MM.1S (cell line): ENCODE measurements around the gene CD82.

Experiments used
- EZH2 ChIP-seq: fragments of 300-600 bp; sonication (generic); optimal IDR thresholded peaks from 2 replicates; pipeline ENCODE3; 2017; ENCODE audit warnings: low read depth, mild to moderate bottlenecking, antibody characterized with exemption, low read length, mixed read lengths
- EZH2phosphoT487 ChIP-seq: fragments of 300-600 bp; sonication (generic); IDR thresholded peaks from 2 replicates; pipeline ENCODE4 v1.6.1; 2018; ENCODE audit warnings: antibody characterized with exemption, low read length
- TF ChIP-seq, protein P1 (sequence below): fragments of 300-600 bp; sonication (generic); IDR thresholded peaks from 2 replicates; pipeline ENCODE4 v1.5.1; 2016; ENCODE audit warnings: antibody characterized with exemption, low read length, mixed read lengths

DNA sequence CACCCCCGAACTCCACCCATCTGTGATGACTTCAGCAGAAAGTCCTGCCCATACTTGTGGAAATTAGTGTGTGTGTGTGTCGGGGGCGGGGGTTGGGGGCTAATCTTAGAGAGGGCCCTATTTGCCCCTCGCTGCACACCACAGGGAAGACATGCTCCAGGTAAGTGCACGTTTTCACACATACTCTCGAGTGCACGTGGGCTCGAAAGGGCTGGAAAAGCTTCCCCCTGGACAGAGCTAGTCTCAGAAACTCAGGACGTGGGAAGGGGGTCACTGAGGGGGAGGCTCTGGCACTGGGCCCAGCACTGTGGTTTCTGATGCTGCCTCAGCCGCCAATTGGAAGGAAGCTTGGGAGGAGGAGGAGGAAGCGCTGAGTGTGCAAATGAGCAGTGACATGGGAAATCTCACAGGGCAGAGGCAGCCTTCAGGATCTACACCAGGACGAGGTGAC is 40.7 kb upstream of the CD82 start:
- TF ChIP-seq, protein P1, sequence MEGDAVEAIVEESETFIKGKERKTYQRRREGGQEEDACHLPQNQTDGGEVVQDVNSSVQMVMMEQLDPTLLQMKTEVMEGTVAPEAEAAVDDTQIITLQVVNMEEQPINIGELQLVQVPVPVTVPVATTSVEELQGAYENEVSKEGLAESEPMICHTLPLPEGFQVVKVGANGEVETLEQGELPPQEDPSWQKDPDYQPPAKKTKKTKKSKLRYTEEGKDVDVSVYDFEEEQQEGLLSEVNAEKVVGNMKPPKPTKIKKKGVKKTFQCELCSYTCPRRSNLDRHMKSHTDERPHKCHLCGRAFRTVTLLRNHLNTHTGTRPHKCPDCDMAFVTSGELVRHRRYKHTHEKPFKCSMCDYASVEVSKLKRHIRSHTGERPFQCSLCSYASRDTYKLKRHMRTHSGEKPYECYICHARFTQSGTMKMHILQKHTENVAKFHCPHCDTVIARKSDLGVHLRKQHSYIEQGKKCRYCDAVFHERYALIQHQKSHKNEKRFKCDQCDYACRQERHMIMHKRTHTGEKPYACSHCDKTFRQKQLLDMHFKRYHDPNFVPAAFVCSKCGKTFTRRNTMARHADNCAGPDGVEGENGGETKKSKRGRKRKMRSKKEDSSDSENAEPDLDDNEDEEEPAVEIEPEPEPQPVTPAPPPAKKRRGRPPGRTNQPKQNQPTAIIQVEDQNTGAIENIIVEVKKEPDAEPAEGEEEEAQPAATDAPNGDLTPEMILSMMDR: no peak
- TF ChIP-seq EZH2 (no peak), EZH2phosphoT487 (no peak)
